Mammary epithelial cell (primary cell): ENCODE data around the gene LRCH1.

Experiments
- EZH2 ChIP-seq: IDR thresholded peaks from 2 replicates; pipeline ENCODE4 v1.6.1; 2012; ENCODE audit warnings: low read length, inconsistent platforms, borderline replicate concordance
- TF ChIP-seq, protein P1 (sequence below), 2 donors: IDR thresholded peaks in 1 of 2; conservative IDR thresholded peaks in 1 of 2; 2 replicates each; pipeline ENCODE4 v1.5.1; 2011 to 2012; ENCODE audit warnings: inconsistent platforms in 2 of 2, low read length in 2 of 2, mild to moderate bottlenecking in 2 of 2, control low read depth in 1 of 2, low read depth in 1 of 2; ENCODE audit not compliant: insufficient read depth in 1 of 2; ENCODE audit errors: extremely low read depth in 1 of 2

DNA sequence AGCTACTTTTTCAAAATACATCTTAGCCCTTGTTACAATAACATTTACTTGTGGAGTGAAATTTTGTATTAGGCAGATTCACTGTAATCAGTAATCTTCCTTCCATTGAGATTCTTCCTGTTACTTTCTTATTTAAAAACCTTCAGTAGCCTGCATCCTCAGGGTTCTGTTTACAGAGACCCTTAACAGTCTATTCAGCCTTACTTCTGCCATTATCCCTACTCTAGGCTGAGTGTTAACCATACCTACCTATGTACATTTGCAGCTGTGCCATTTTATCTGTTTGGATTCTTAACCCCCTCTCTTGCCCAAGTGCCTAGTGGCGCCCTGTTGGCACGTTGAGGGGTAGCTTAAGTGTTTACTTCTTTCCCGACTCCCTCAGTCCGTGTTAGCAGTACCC, 71.9 kb downstream of the LRCH1 start:
- TF ChIP-seq, protein P1, sequence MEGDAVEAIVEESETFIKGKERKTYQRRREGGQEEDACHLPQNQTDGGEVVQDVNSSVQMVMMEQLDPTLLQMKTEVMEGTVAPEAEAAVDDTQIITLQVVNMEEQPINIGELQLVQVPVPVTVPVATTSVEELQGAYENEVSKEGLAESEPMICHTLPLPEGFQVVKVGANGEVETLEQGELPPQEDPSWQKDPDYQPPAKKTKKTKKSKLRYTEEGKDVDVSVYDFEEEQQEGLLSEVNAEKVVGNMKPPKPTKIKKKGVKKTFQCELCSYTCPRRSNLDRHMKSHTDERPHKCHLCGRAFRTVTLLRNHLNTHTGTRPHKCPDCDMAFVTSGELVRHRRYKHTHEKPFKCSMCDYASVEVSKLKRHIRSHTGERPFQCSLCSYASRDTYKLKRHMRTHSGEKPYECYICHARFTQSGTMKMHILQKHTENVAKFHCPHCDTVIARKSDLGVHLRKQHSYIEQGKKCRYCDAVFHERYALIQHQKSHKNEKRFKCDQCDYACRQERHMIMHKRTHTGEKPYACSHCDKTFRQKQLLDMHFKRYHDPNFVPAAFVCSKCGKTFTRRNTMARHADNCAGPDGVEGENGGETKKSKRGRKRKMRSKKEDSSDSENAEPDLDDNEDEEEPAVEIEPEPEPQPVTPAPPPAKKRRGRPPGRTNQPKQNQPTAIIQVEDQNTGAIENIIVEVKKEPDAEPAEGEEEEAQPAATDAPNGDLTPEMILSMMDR (conservative IDR thresholded peaks at IDR 0.05 in 1 of 2, IDR thresholded peaks at IDR 0.05 in 1 of 2; ENCODE audit: extremely low read depth in 1 of 2, insufficient read depth in 1 of 2, low read depth in 1 of 2, low read length in 2 of 2) = no peak
- TF ChIP-seq EZH2 = no peak
